ENCODE results near the gene PRPF6. TPM values are rescaled to one million over a fixed set of nuclear protein-coding genes. Genes with fewer than 3 reads are reported as not detected.

Gene PRPF6
- polyA plus RNA-seq, 3 donors = 28.9 to 37.2 (median 34.1) TPM

- WGBS, 3 donors = 91 to 96% (median 95%) methylated on average over 8 of the region's 8 CpGs
- H3K27ac ChIP-seq (ENCODE audit: low read depth, low read length) = no peak overlapping the region
Observed at GRCh38 chr20:64074963-64075362, 94.0 kb downstream of the PRPF6 start.

- WGBS, 3 donors = 87 to 92% (median 89%) methylated on average over 12 of the region's 12 CpGs
- no peak overlapping the region for H3K27ac ChIP-seq (ENCODE audit: low read depth, low read length)
Observed at GRCh38 chr20:64075556-64075955, 94.6 kb downstream of the PRPF6 start.

- H3K27ac ChIP-seq (ENCODE audit: low read depth, low read length) = no peak overlapping the region
- WGBS, 3 donors = 87 to 95% (median 87%) methylated on average over 19 to 20 of the region's 22 CpGs
Observed at GRCh38 chr20:64076061-64076997, 95.4 kb downstream of the PRPF6 start.

- 54 to 93% (median 60%) methylated on average over 8 of the region's 8 CpGs for WGBS, 3 donors
- H3K27ac ChIP-seq (ENCODE audit: low read depth, low read length) = no peak overlapping the region
Observed at GRCh38 chr20:64077094-64077493, 96.2 kb downstream of the PRPF6 start.

- no peak overlapping the region for H3K27ac ChIP-seq (ENCODE audit: low read depth, low read length)
- 48 to 73% (median 60%) methylated on average over 7 of the region's 7 CpGs for WGBS, 3 donors
Observed at GRCh38 chr20:64077541-64077875, 96.6 kb downstream of the PRPF6 start.

GRCh38 chr20:64077876-64078551, 97.1 kb downstream of the PRPF6 start:
- 29 to 80% (median 40%) methylated on average over 15 of the region's 15 CpGs for WGBS, 3 donors
- no peak overlapping the region for H3K27ac ChIP-seq (ENCODE audit: low read depth, low read length)

GRCh38 chr20:64078934-64079272, 98.0 kb downstream of the PRPF6 start:
- no peak overlapping the region for H3K27ac ChIP-seq (ENCODE audit: low read depth, low read length)
- 9 to 51% (median 10%) methylated on average over 3 to 4 of the region's 4 CpGs for WGBS, 3 donors

- peak within 1 kb of the TSS; percentile 52 for H3K27ac ChIP-seq (ENCODE audit: low read depth, low read length)
- WGBS, 3 donors = 0 to 1% (median 1%) methylated on average over 49 to 73 of the region's 73 CpGs
Observed at GRCh38 chr20:64079273-64080012, 98.5 kb downstream of the PRPF6 start, which contains the start of gene RGS19. Gene RGS19, minus strand, starts transcription at chr20:64079518. Its CDS starts 2,632 bp downstream, at chr20:64076886.

- WGBS, 3 donors = 3 to 17% (median 5%) methylated on average over 41 to 62 of the region's 62 CpGs
- H3K27ac ChIP-seq (ENCODE audit: low read depth, low read length) = peak within 1 kb of the TSS; percentile 52
Observed at GRCh38 chr20:64080013-64080812, 99.3 kb downstream of the PRPF6 start, which contains the start of gene OPRL1. Gene OPRL1, plus strand, starts transcription at chr20:64080082. Its CDS starts 12,639 bp downstream, at chr20:64092721.

GRCh38 chr20:64080813-64081623, 100.1 kb downstream of the PRPF6 start:
- WGBS, 3 donors = 61 to 78% (median 74%) methylated on average over 16 to 17 of the region's 17 CpGs
- H3K27ac ChIP-seq (ENCODE audit: low read depth, low read length) = no peak overlapping the region

GRCh38 chr20:64081624-64081964, 100.7 kb downstream of the PRPF6 start:
- 85 to 87% (median 86%) methylated on average over 6 of the region's 6 CpGs for WGBS, 3 donors
- H3K27ac ChIP-seq (ENCODE audit: low read depth, low read length) = no peak overlapping the region

- 22 to 36% (median 23%) methylated on average over 13 of the region's 13 CpGs for WGBS, 3 donors
- H3K27ac ChIP-seq (ENCODE audit: low read depth, low read length) = no peak overlapping the region
Observed at GRCh38 chr20:64082126-64082731, 101.3 kb downstream of the PRPF6 start.

Other genes with a start within 250 kb of the PRPF6 start
- gene LIME1, start 244.5 kb upstream of the PRPF6 start, polyA plus RNA-seq = 10 to 100 TPM in 2 of 3 donors, 1 to 10 TPM in 1; 5.2 to 16.7 (median 10.7) TPM
- gene SLC2A4RG, start 241.4 kb upstream of the PRPF6 start, polyA plus RNA-seq = 100 to 1,000 TPM in 1 of 3 donors, 10 to 100 TPM in 2; 28.3 to 137 (median 72.8) TPM
- 1 to 10 TPM; 1.8 to 8.2 (median 6.1) TPM for gene ZBTB46, start 149.9 kb upstream of the PRPF6 start, polyA plus RNA-seq
- 1 to 10 TPM in 1 of 3 donors, under 1 TPM in 1, not detected in 1; 0.72 to 1.2 TPM for gene ABHD16B, start 119.6 kb upstream of the PRPF6 start, polyA plus RNA-seq
- gene TPD52L2, start 115.9 kb upstream of the PRPF6 start, polyA plus RNA-seq = 100 to 1,000 TPM in 1 of 3 donors, 10 to 100 TPM in 2; 34.8 to 109 (median 88.8) TPM
- 10 to 100 TPM; 19.0 to 22.9 (median 21.1) TPM for gene DNAJC5, start 86.0 kb upstream of the PRPF6 start, polyA plus RNA-seq
- 10 to 100 TPM; 28.9 to 44.6 (median 33.1) TPM for gene UCKL1, start 24.7 kb upstream of the PRPF6 start, polyA plus RNA-seq
- 10 to 100 TPM in 1 of 3 donors, 1 to 10 TPM in 2; 7.4 to 10.2 (median 9.1) TPM for gene ZNF512B, start 11.2 kb upstream of the PRPF6 start, polyA plus RNA-seq
- 1 to 10 TPM; 2.0 to 2.7 (median 2.6) TPM for gene SAMD10, start 1.5 kb upstream of the PRPF6 start, polyA plus RNA-seq
- under 1 TPM; 0.56 to 0.58 (median 0.56) TPM for gene C20orf204, start 55.0 kb downstream of the PRPF6 start, polyA plus RNA-seq
- gene SOX18, start 68.5 kb downstream of the PRPF6 start, polyA plus RNA-seq = 10 to 100 TPM in 2 of 3 donors, 1 to 10 TPM in 1; 8.1 to 53.5 (median 33.4) TPM
- 10 to 100 TPM; 17.2 to 48.5 (median 35.4) TPM for gene TCEA2, start 82.1 kb downstream of the PRPF6 start, polyA plus RNA-seq
- 10 to 100 TPM in 2 of 3 donors, 1 to 10 TPM in 1; 4.9 to 19.9 (median 19.2) TPM for gene RGS19, start 98.4 kb downstream of the PRPF6 start, polyA plus RNA-seq
- gene OPRL1, start 99.0 kb downstream of the PRPF6 start, polyA plus RNA-seq = 1 to 10 TPM in 2 of 3 donors, under 1 TPM in 1; 0.45 to 1.2 (median 1.1) TPM
- gene LKAAEAR1, start 103.3 kb downstream of the PRPF6 start, polyA plus RNA-seq = under 1 TPM in 2 of 3 donors, not detected in 1; 0.27 to 0.64 TPM
- gene NPBWR2, start 126.4 kb downstream of the PRPF6 start, polyA plus RNA-seq = not detected
- gene MYT1, start 183.3 kb downstream of the PRPF6 start, polyA plus RNA-seq = under 1 TPM in 1 of 3 donors, not detected in 2; 0.25 TPM

Data from adipose tissue (tissue), 3 donors.